Adrenal gland (tissue), 5 donors: ENCODE results near the gene MSH5.

Source experiments
- CTCF ChIP-seq, 6 experiments: fragments of 450-650 bp in 4 of 6; fragments of 200-600 bp in 2 of 6; sonication (generic) in 1 of 6; IDR thresholded peaks; 1 replicate in 5 of 6; 2 replicates in 1 of 6; pipeline versions ENCODE4 v1.5.1 to v1.8.0; 2016 to 2021; ENCODE audit warnings: antibody characterized with exemption in 6 of 6, mild to moderate bottlenecking in 2 of 6, moderate library complexity in 1 of 6
- POLR2A ChIP-seq, 2 donors: fragments of 450-650 bp; IDR thresholded peaks; one replicate each; pipeline ENCODE4 v1.6.1; 2017; ENCODE audit warnings: antibody characterized with exemption in 2 of 2, mild to moderate bottlenecking in 2 of 2, moderate library complexity in 1 of 2
- donor health status: DM: no; HTN: no; CAD: no.

GRCh38 chr6:31775184-31775583 lies 35.4 kb downstream of the MSH5 start:
- TF ChIP-seq CTCF (IDR thresholded peaks at IDR 0.05) (no peak), POLR2A (IDR thresholded peaks at IDR 0.05) (no peak)
